ACHN (cell line): ENCODE data around the gene SERINC3.
"Not testable (repeated sequence)": the region's sequence is repeated elsewhere in the genome, so short reads cannot be mapped to it uniquely, and the experiment has no call there.

Experiments used
- DNase-seq: peaks from one replicate; pipeline ENCODE4 v3.0.0-alpha.2; 2015
- in situ Hi-C: cut with HindIII; loops from 2 replicates; pipeline ENCODE4 v1.10.0; 2017; ENCODE audit warnings: low sequenced_read_pairs, low pct_ligation_motif_present, low pct_unique_long_range_greater_than_20kb

Gene SERINC3

DNA sequence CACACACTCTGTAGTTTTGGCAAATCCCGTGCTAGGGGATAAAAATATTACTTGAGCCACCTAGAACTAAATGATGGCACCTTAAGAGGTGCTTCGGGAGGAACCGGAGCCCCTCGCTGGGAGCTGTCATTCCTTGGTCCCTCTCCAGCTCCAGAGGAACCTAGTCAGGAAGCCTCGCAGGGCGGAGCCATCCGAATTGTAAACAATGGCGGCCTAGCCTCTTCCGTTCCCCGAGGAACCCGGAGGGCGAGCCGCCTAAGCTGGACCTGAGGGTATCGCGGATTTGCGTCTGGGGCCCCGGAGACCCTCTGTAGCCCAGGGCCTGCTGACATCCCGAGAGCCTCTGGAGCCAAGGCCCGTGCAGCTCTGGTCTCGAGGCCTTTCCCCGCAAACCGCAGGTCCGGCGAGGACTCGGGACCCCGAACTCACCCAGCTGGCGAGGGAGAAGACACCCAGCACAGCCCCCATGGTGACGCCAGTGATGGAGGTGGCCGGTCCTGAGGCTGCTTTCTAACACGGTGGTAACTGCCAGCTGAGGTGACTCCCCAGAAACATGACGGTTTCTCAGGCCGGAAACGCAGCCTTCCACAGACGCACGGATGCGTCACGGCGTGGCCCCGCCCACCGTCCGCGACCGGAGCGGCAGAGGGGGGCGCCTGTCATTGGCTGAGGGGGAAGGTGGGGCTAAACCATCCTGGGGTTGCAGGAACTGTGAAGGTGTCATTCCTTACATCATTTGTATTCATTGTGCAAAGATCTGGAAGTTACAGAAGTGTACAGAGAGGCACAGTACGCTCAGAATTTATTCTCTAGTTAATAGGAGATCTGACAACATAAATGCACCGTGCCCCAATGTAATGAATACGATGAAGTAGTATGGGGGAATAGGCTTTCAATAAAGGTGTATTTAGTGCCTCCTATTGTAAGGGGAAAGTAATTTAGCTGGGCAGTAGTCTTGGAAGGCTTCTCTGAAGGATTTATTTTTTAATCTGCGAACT lies at the start of gene SERINC3:
TSS of gene SERINC3 (minus strand) at position 587 of the 998 bp plus-strand sequence. CDS start at position 468, 119 bp downstream.
- in situ Hi-C loops: no loop called here
- peak; percentile 91 for DNase-seq

DNA sequence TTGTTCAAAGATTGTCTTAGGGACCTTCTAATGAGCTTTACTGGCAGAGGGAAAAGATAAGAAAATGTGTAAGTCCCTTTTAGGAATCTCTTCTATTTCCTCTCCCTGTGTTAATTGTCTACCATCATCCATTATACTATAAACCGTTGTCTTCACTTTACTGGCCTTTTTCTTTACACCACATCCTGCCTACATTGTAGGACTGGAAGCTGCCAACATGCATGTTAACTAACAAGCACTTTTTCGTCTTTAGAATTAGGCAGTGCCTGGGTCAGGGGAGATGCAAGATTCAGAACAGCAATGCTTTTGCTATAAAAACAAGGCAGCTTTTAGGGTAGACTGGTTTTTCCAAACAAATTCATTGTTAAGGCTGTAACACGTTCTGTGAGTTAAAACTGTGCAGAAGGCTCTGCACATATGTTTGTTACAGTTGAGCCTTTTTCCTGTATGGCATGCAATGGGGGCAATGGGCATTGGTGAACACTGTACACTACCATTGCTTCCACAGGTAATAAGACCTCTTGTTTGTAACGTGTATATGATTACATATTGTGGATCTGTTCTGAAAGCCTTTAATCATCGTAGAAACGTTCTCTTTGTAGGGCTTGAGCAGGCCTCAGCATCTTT lies 49.6 kb upstream of the SERINC3 start:
- no peak for DNase-seq
- in situ Hi-C loops: no loop called here

DNA sequence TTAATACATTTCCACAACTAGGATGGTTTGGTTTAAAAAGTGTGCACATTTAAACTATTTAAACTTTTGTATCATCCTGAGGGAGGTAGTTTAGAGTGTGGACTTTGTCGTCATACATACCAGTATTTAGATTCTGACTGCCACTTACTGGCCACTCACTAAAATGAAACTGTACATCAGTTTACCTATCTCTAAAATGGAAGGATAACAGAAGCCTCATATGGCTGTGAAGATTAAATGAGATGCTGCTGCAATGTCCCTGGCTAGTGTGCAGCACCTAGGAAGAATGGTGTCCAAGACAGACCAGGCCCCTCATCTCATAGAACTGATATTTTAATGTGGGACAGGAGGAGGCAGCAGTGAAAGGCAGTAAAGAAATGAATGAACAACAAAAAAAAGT lies 48.5 kb upstream of the SERINC3 start:
- in situ Hi-C loops: no loop called here
- DNase-seq: no peak

DNA sequence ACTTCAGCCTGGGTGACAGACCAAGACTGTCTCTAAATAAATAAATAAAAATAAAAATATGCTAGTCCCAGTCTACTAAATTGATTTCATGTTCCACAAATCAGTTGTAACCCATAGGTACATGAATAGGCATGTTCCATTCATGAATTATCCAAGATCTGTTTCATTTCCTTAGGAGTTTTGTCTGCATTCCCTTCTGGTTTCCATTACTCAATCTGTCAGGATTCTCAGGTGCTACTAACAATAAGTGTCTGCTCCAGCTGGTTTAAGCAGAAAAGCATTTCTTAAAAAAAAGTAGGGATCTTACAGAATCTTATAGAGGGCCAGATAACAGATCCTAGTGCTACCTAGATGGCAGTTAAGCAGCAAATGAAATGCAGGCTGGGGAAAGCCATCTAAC lies 44.9 kb upstream of the SERINC3 start:
- DNase-seq: no peak
- in situ Hi-C loops: no loop called here

DNA sequence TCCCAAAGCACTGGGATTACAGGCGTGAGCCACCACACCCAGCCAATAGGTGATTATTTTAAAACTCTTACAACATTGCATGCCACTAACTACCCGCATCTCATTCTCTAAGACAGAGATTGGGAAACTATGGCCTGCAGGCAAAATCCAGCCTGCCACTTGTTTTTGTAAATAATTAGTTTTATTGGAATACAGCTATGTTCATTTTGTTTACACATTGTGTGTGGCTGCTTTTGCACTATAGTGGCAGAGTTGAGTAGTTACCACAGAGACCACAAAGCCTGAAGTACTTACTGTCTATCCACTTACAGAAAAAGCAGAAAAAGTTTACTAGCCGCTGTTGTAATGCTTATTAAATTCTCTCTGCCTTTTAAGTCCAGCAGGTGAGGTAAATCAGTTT lies 44.1 kb upstream of the SERINC3 start:
- in situ Hi-C loops: no loop called here
- no peak for DNase-seq

DNA sequence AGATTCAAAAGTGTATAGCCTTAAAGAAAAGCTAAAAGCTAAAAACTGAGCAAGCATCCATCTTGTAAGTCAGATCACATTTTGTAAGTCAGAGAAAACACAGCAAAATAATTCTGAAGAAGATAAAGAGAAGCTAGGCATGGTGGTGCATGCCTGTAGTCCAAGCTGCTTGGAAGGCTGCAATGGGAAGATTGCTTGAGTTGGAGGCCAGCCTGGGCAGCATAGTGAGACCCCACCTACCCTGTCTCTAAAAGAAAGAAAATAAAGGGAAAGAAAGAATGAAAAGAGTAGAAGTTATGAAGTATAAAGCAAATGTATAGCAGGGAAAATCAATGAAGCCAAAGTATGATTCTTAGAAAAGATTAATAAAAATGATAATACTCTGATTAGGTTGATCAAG lies 40.0 kb upstream of the SERINC3 start:
- no peak for DNase-seq
- in situ Hi-C loops: no loop called here

DNA sequence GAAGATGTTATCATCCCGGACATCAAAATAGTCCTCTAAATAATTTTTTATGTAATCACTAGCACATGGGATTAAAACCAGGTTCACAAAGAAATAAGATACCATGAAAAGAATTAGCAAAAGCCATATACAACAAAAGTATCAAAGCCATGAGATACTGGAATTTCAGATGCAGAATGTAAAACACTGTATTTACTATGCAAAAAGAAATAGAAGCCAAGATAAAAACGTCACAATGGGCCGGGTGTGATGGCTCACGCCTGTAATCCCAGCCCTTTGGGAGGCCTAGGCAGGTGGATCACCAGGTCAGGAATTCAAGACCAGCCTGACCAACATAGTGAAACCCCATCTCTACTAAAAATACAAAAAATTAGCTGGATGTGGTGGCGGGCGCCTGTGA lies 38.9 kb upstream of the SERINC3 start:
- in situ Hi-C loops, DNase-seq: not testable (repeated sequence)

DNA sequence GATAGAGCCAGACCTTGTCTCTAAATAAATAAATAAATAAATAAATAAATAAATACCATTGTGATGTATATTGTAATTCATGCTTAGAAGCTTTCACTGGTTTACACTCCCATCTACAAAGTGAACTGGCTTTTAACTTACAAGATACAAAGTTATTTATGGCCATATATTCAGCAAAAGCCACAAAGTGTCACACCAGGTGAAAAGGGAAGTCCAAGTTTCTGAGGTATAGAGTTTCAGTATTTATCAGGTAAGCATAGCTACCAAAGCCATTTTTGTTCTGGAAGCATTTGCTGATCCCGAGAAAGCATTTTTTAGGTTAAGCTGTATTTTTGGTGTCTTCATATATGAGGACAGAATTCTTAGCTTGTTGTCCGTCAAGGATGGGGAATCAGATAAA lies 38.4 kb upstream of the SERINC3 start:
- in situ Hi-C loops: no loop called here
- no peak for DNase-seq

DNA sequence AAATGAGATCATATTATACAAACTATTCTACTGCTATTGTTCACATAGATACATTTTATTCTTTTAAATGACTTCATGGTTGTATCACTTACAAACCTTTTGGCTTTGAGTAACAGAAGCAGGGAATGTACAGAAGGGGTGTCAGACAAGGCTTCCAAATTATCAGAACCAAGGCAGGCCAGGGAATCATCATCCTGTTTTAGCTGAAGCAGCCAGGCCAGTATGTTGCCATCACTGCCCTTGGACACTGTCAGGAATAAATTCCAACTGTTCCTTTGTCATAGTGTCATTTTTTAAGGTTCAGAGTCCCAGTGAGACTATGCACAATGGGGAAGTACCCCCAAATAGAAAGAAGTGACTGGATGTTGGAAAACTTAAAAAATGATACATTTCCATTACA lies 37.4 kb upstream of the SERINC3 start:
- DNase-seq: no peak
- in situ Hi-C loops: no loop called here

DNA sequence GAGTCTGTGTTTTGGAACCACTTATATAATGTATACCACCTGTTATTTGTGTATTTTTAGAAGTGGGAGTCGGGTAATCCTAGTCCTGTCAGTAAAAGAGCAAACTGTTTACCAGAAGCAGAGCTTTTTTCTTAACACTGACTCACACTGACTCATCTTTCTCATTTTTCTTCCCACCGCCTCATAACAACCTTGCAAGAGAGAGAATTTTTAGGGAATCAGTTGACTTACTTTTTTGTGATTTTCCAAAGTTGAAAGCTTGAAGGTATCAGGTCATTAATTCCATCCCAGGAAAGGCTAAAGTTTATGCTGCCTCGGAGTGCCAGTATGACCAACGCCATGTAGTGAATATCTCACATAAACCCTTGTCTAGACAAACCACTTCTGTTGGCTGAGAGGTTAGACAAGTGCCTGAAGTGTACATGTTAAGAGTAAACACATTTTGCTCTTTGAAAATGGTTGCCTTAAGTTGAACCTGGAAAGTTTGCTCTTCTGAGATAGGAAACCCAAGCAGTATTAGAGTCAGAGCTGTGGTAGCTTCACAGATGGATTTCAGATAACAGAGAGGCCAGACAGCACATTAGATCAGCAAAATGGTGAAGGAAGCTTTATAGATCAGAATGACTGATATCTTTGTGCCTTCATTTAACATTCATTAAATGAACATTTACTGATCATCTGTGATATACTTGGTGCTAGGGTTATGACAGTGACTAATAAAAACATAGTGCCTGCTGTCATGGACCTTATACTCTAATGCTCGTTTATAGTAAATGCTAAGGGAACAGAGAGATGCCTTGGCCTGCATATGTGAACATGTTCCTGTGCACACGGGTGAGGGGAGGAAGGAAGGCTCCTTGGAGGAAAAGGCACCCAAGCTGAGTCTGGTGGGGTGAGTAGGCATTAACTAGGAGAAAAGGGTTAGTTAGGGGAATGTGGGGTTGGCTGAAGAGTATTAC lies 31.4 kb upstream of the SERINC3 start:
- in situ Hi-C loops: no loop called here
- peak; percentile 34 for DNase-seq

DNA sequence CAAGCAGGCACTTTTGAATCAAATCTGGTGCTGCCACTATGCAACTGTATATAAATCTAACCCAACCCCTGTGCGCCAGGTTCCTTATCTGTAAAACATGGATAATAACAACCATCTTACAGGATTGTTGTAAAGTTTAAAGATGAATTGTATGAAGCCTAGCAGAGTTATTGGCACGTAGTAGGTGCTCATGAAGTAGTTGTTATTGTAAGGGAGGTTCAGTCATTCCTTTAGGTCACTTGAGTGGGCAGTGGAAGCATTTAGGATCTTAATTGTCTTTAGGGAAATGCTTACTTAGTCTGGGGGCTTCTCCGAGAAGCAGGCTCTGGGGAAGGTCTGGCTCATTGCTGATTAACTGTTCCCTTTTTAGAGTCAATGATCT lies 30.7 kb upstream of the SERINC3 start:
- in situ Hi-C loops: no loop called here
- no peak for DNase-seq

DNA sequence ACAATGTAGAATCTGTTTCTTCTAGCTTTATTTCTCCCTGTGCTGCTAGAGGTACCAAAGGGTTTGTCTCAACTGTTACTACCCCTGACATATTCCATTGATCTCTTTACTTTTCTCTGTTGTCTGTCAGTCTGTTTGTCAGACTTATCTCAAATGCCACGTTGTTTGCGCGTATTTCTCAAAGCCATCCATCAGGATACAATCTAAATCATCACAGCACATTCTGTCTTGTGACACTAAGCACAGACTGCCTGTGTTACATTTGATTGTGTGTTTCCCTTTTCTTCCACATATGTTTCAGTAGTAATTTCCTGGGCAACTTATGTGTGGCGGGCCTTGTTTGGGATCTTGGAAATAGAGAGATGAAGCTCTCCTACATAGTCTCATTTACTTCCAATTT lies 30.2 kb upstream of the SERINC3 start:
- no peak for DNase-seq
- in situ Hi-C loops: no loop called here

DNA sequence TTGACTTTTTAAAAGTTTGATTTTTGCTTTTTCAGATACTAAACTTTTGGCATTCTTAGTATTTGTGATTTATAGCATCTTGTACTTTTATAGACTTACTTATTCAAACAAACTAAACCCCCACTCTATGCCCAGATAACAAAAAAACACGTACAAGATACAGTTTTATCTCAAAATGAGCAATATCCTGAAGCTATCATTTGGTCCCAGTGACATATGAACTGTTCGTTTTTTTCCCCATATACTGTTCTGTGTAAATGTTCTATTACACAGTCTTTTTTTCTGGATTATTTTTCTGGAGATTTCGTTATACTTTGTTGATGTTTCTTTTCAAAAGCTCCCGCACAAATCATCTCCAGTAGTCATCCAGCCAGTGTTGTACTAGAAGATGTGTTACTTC lies 27.3 kb upstream of the SERINC3 start:
- in situ Hi-C loops: no loop called here
- no peak for DNase-seq

DNA sequence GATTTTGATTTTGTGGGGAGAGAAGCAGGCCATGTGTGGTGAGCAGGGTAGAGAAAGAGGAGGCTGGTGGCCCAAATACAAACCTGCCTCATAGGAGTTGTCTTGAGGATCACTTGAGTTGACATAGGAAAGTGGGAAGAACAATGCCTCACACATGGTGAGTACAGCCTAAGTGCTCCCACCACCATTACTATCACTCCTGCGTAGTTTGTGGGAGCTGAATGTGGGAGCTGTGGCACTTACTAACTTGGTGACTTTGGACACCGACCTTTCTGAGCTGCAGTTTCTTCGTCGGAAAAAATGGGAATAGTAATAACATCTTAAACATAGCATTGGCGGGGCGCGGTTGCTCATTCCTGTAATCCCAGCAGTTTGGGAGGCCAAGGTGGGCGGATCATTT lies 25.5 kb upstream of the SERINC3 start:
- no peak for DNase-seq
- in situ Hi-C loops: no loop called here

DNA sequence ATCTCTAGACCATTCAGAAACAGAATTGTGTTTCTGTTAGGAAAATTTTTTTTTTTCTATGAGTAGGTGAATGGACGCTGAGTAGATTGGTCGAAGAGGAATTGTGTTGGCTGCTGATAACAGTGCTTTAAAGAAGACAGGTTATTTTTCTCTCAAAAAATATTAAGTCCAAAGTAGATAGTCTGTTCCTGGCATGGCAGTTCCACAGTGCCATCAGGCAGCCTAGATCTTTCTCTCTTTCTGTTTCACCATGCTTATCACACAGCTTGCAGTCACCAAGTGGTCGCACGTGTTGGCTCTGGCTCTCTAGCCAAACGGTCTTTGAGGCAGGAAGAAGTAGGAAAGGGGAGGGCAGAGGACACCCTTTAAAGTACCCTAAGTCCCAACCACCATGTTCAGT lies 22.4 kb upstream of the SERINC3 start:
- no peak for DNase-seq
- in situ Hi-C loops: no loop called here

DNA sequence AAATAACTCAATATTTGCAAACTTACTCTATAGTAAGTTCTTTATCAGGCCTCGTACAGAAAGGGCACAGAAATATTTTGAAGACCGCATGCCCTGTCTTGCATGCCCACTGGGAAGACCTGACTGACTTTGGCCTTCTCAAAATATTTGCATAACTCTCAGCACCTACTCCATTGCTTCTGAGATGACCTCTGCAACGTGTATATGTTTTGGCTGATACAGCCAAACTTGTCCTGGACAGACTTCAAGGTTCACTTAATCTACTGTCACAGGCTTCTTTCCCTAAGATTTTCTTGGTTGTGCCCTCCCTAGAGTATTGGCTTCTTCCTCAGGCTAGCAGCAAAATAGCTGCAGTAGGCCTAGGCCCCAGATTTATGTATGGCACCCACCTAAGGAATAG lies 21.5 kb upstream of the SERINC3 start:
- in situ Hi-C loops: no loop called here
- no peak for DNase-seq

DNA sequence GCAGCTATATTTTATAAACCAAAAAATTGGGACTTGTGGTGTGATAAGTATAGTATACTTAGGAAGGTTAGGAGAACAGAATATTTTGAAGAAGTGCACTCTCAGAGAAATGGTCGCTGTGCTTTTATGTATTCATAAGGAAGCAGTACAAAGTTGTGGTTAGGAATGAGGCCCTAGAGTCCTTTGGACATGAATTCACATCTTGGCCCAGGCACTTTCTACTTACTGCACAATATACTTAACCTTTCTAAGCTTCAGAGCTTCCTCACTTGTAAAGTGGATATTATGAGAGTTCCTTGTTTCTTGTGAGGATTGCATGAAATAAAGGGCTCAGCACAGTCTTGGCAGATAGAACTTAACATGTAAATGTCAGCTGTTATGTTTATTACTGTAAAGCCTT lies 21.0 kb upstream of the SERINC3 start:
- DNase-seq: no peak
- in situ Hi-C loops: no loop called here

DNA sequence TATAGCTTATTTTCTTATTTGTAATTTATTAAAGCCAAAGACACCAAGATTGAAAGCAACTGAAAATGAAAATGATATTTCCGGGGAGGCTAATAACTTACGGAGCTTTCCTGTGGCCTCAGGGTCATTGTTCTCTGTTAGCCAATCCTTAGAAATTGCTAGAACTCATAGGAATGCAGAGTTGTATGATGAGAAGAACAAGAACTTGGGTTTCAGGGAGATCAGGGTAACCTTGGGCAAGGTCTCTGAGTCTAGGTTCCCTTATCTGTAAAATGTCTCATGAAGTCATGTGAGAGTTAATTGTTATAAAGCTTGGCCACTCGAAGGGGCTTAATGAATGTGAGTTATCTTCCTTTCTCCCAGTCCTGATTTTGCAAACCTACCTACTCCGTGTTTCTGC lies 20.1 kb upstream of the SERINC3 start:
- in situ Hi-C loops: no loop called here
- no peak for DNase-seq

DNA sequence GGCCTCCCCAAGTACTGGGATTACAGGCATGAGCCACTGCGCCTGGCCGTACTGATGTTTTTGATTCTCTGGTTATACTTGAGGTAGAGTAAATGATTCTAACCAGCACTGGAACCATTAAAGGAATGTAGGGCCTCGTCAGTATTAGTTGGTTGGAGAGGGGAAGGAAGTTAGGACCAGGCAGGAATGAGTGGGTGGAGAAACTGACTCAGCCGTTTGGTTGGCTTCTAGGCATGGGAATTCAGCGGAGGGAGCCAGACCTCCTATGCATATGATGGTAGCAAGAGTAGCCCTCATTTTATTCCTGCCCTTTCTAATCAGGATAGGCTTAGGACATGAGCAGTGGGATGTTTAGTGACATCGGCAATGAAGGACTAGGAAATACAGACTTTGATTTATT lies 19.0 kb upstream of the SERINC3 start:
- in situ Hi-C loops: no loop called here
- DNase-seq: no peak
